Measurements from ENCODE around the gene PAK2.
"Not testable (repeated sequence)": the region's sequence is repeated elsewhere in the genome, so short reads cannot be mapped to it uniquely, and the experiment has no call there.

Gene PAK2

GRCh38 chr3:196706327-196706726, 33.3 kb upstream of the PAK2 start:
- H3K27ac ChIP-seq: no peak overlapping the region
- H3K4me1 ChIP-seq: peaks cover 6% of the 10 kb centered on the region
- no peak overlapping the region for H3K4me3 ChIP-seq
- H3K27me3 ChIP-seq: no peaks in the 10 kb centered on the region
- no peak; the same call in 1 of the 2 replicates for TF ChIP-seq Cebpa-rat (IDR thresholded peaks at IDR 0.05)
- no peaks in the 10 kb centered on the region for H4K20me1 ChIP-seq
- H3K9me3 ChIP-seq: no peaks in the 10 kb centered on the region
- H3K9ac ChIP-seq: no peak overlapping the region
- no peak overlapping the region for H3K4me2 ChIP-seq
- no peaks in the 10 kb centered on the region for H3K36me3 ChIP-seq

GRCh38 chr3:196706731-196707130, 32.9 kb upstream of the PAK2 start:
- no peak for TF ChIP-seq Cebpa-rat (IDR thresholded peaks at IDR 0.05)
- Histone ChIP-seq H3K4me2 (no peak overlapping the region), H3K36me3 (no peaks in the 10 kb centered on the region), H4K20me1 (no peaks in the 10 kb centered on the region), H3K4me3 (no peak overlapping the region), H3K9ac (no peak overlapping the region), H3K4me1 (peaks cover 10% of the 10 kb centered on the region), H3K27ac (no peak overlapping the region), H3K27me3 (no peaks in the 10 kb centered on the region), H3K9me3 (no peaks in the 10 kb centered on the region)

- Histone ChIP-seq H3K4me3 (no peak overlapping the region), H3K36me3 (no peaks in the 10 kb centered on the region), H3K4me2 (no peak overlapping the region), H3K9ac (no peak overlapping the region), H3K27me3 (no peaks in the 10 kb centered on the region), H3K4me1 (peaks cover 10% of the 10 kb centered on the region), H3K27ac (no peak overlapping the region), H3K9me3 (no peaks in the 10 kb centered on the region), H4K20me1 (no peaks in the 10 kb centered on the region)
- TF ChIP-seq Cebpa-rat (IDR thresholded peaks at IDR 0.05): no peak
Observed at GRCh38 chr3:196707566-196707965, 32.1 kb upstream of the PAK2 start.

- Histone ChIP-seq H3K4me3 (no peak overlapping the region), H3K9ac (no peak overlapping the region), H3K36me3 (no peaks in the 10 kb centered on the region), H3K27ac (no peak overlapping the region), H3K4me1 (peaks cover 16% of the 10 kb centered on the region), H3K9me3 (no peaks in the 10 kb centered on the region), H3K4me2 (no peak overlapping the region), H4K20me1 (no peaks in the 10 kb centered on the region), H3K27me3 (no peaks in the 10 kb centered on the region)
- TF ChIP-seq Cebpa-rat (IDR thresholded peaks at IDR 0.05): no peak
Observed at GRCh38 chr3:196708467-196708866, 31.2 kb upstream of the PAK2 start.

GRCh38 chr3:196711838-196712513, 27.7 kb upstream of the PAK2 start, which contains the start of the genes CEP19 and PIGX:
CEP19 (minus strand) TSS chr3:196712250; CDS start chr3:196708657, 3,593 bp downstream.
PIGX (plus strand) TSS chr3:196712377.
- H3K4me2 ChIP-seq: peak within 1 kb of the TSS; percentile 88
- H3K27ac ChIP-seq: peak within 1 kb of the TSS; percentile 87
- peak within 1 kb of the TSS; percentile 85 for H3K4me3 ChIP-seq
- peaks cover 22% of the 10 kb centered on the region for H3K4me1 ChIP-seq
- no peaks in the 10 kb centered on the region for H4K20me1 ChIP-seq
- H3K36me3 ChIP-seq: peaks cover 9% of the 10 kb centered on the region; the same call in 1 of the 2 replicates
- H3K27me3 ChIP-seq: no peaks in the 10 kb centered on the region
- TF ChIP-seq Cebpa-rat (IDR thresholded peaks at IDR 0.05): no peak
- H3K9me3 ChIP-seq: no peaks in the 10 kb centered on the region
- peak within 1 kb of the TSS; percentile 88 for H3K9ac ChIP-seq

GRCh38 chr3:196712514-196713413, 26.9 kb upstream of the PAK2 start:
- H3K9me3 ChIP-seq: no peaks in the 10 kb centered on the region
- peak overlapping the region; percentile 87 for H3K27ac ChIP-seq
- TF ChIP-seq Cebpa-rat (IDR thresholded peaks at IDR 0.05): no peak
- H3K9ac ChIP-seq: peak overlapping the region; percentile 88
- no peaks in the 10 kb centered on the region for H3K27me3 ChIP-seq
- peak overlapping the region; percentile 85 for H3K4me3 ChIP-seq
- no peaks in the 10 kb centered on the region for H4K20me1 ChIP-seq
- H3K4me1 ChIP-seq: peaks cover 22% of the 10 kb centered on the region
- H3K4me2 ChIP-seq: peak overlapping the region; percentile 88
- H3K36me3 ChIP-seq: peaks cover 13% of the 10 kb centered on the region; the same call in 1 of the 2 replicates

GRCh38 chr3:196717162-196717561, 22.5 kb upstream of the PAK2 start:
- peaks cover 42% of the 10 kb centered on the region for H3K36me3 ChIP-seq
- H3K4me3 ChIP-seq, H3K27ac ChIP-seq, H3K9ac ChIP-seq, H3K27me3 ChIP-seq, H3K4me2 ChIP-seq, H4K20me1 ChIP-seq: not testable (repeated sequence)
- H3K4me1 ChIP-seq: peaks cover 12% of the 10 kb centered on the region
- peaks cover 20% of the 10 kb centered on the region for H3K9me3 ChIP-seq

GRCh38 chr3:196721097-196721496, 18.6 kb upstream of the PAK2 start:
- TF ChIP-seq Cebpa-rat (IDR thresholded peaks at IDR 0.05): no peak
- Histone ChIP-seq H3K4me3 (no peak overlapping the region), H3K27me3 (no peaks in the 10 kb centered on the region), H3K27ac (no peak overlapping the region), H3K36me3 (peaks cover 62% of the 10 kb centered on the region), H3K4me1 (no peaks in the 10 kb centered on the region), H3K4me2 (no peak overlapping the region), H4K20me1 (no peaks in the 10 kb centered on the region), H3K9ac (no peak overlapping the region), H3K9me3 (peaks cover 20% of the 10 kb centered on the region)

GRCh38 chr3:196726788-196727675, 12.6 kb upstream of the PAK2 start:
- 0 out of 2 replicates have a peak, but pooled peaks cover 5% of the 10 kb centered on the region for H4K20me1 ChIP-seq
- no peak overlapping the region for H3K4me2 ChIP-seq
- H3K4me3 ChIP-seq: no peak overlapping the region
- no peaks in the 10 kb centered on the region for H3K4me1 ChIP-seq
- no peak overlapping the region for H3K27ac ChIP-seq
- H3K9ac ChIP-seq: no peak overlapping the region
- no peaks in the 10 kb centered on the region for H3K9me3 ChIP-seq
- no peaks in the 10 kb centered on the region for H3K27me3 ChIP-seq
- no peak for TF ChIP-seq Cebpa-rat (IDR thresholded peaks at IDR 0.05)
- peaks cover 71% of the 10 kb centered on the region for H3K36me3 ChIP-seq
